GM12878 (cell line): ENCODE data around the gene C15orf61. TPM values are rescaled to one million over a fixed set of nuclear protein-coding genes. Genes with fewer than 3 reads are reported as not detected.

ENCODE experiments used
- ASH2L ChIP-seq: fragments of 300-600, 200-600 bp; sonication (generic); IDR thresholded peaks from 2 replicates; pipeline ENCODE4 v1.6.1; 2017; ENCODE audit warnings: low read depth, mild to moderate bottlenecking, borderline replicate concordance
- CREM ChIP-seq: IDR thresholded peaks from 2 replicates; pipeline ENCODE4 v1.6.1; 2014; ENCODE audit warnings: antibody characterized with exemption, low read depth
- ESRRA ChIP-seq: IDR thresholded peaks from 2 replicates; pipeline ENCODE4 v1.6.1; 2012; ENCODE audit warnings: mild to moderate bottlenecking, low read length, improper control_type of control experiment
- KAT2A ChIP-seq: conservative IDR thresholded peaks from 2 replicates; pipeline ENCODE4 v1.6.1; 2011; ENCODE audit warnings: low read depth, low read length; ENCODE audit not compliant: control insufficient read depth
- KDM1A ChIP-seq: fragments of 200-600 bp; sonication (generic); IDR thresholded peaks from 2 replicates; pipeline ENCODE4 v1.6.1; 2016; ENCODE audit warnings: borderline replicate concordance
- KLF5 ChIP-seq: fragments of 450-650 bp; IDR thresholded peaks from 2 replicates; pipeline ENCODE4 v1.6.1; 2014; ENCODE audit warnings: mild to moderate bottlenecking; ENCODE audit not compliant: partially characterized antibody
- RUNX3 ChIP-seq: IDR thresholded peaks from 2 replicates; pipeline ENCODE4 v1.6.1; 2012; ENCODE audit warnings: low read length, inconsistent platforms
- SPI1 ChIP-seq: IDR thresholded peaks from 2 replicates; pipeline ENCODE4 v1.6.1; 2011; ENCODE audit warnings: low read depth, mild to moderate bottlenecking, low read length, moderate library complexity, borderline replicate concordance; ENCODE audit not compliant: insufficient read depth
- ZNF217 ChIP-seq: fragments of 450-650 bp; IDR thresholded peaks from 2 replicates; pipeline ENCODE4 v1.6.1; 2017; ENCODE audit warnings: antibody characterized with exemption, mild to moderate bottlenecking
- ZNF622 ChIP-seq: fragments of 450-650 bp; IDR thresholded peaks from 2 replicates; pipeline ENCODE4 v1.6.1; 2017; ENCODE audit warnings: mild to moderate bottlenecking, inconsistent platforms
- polyA plus RNA-seq, 11 experiments: library from polyadenylated mRNA; depleted of rRNA in 4 of 11; unstranded in 6 of 11; stranded (reverse) in 5 of 11; fragments of >200 nt; fragmentation: Nextera tagmentation in 4 of 11; fragmentation: Illumina TruSeq in 1 of 11; extraction: Ambion mirVana in 4 of 11; extraction: Trizol in 1 of 11; gene quantifications; 1 replicate in 1 of 11; 2 replicates in 10 of 11; pipeline versions ENCODE4 v1.2.1 to v1.2.3, GENCODE V29; 2011 to 2016; ENCODE audit warnings: inconsistent platforms in 2 of 11, missing spikeins in 2 of 11, low read depth in 1 of 11
- total RNA-seq, 4 experiments: library from RNA; depleted of rRNA in 3 of 4; stranded (reverse); fragments of >200 nt in 3 of 4; fragmentation: Illumina TruSeq in 1 of 4; extraction: Trizol in 1 of 4; gene quantifications; 2 replicates each; pipeline versions ENCODE4 v1.2.1 to v1.2.3, GENCODE V29; 2013 to 2021
- TF ChIP-seq, protein P1 (sequence below): fragments of 450-650 bp; formaldehyde crosslinking; IDR thresholded peaks from 2 replicates; pipeline ENCODE4 v1.5.0; 2022; ENCODE audit warnings: mild to moderate bottlenecking, missing genetic modification characterization
- TF ChIP-seq, protein P2 (sequence below): IDR thresholded peaks from 2 replicates; pipeline ENCODE4 v1.6.1; 2012; ENCODE audit warnings: low read depth, low read length, improper control_type of control experiment
- TF ChIP-seq, protein P3 (sequence below): fragments of 450-650 bp; IDR thresholded peaks from 2 replicates; pipeline ENCODE4 v1.6.1; 2017; ENCODE audit warnings: mild to moderate bottlenecking, moderate library complexity
- TF ChIP-seq, protein P4 (sequence below): fragments of 450-650 bp; formaldehyde crosslinking; IDR thresholded peaks from 2 replicates; pipeline ENCODE4 v1.4.0; 2020; ENCODE audit warnings: mild to moderate bottlenecking, moderate library complexity
- TF ChIP-seq, protein P5 (sequence below): fragments of 450-650 bp; IDR thresholded peaks from 2 replicates; pipeline ENCODE4 v1.6.1; 2016; ENCODE audit warnings: mild to moderate bottlenecking

The C15orf61 gene
- total and polyA plus RNA-seq, 10 of the 15 experiments (the other 5 are each of a cell fraction or from before 2014, with no cell fraction given), result 1.4 to 8.7 (median 4.3) TPM

DNA sequence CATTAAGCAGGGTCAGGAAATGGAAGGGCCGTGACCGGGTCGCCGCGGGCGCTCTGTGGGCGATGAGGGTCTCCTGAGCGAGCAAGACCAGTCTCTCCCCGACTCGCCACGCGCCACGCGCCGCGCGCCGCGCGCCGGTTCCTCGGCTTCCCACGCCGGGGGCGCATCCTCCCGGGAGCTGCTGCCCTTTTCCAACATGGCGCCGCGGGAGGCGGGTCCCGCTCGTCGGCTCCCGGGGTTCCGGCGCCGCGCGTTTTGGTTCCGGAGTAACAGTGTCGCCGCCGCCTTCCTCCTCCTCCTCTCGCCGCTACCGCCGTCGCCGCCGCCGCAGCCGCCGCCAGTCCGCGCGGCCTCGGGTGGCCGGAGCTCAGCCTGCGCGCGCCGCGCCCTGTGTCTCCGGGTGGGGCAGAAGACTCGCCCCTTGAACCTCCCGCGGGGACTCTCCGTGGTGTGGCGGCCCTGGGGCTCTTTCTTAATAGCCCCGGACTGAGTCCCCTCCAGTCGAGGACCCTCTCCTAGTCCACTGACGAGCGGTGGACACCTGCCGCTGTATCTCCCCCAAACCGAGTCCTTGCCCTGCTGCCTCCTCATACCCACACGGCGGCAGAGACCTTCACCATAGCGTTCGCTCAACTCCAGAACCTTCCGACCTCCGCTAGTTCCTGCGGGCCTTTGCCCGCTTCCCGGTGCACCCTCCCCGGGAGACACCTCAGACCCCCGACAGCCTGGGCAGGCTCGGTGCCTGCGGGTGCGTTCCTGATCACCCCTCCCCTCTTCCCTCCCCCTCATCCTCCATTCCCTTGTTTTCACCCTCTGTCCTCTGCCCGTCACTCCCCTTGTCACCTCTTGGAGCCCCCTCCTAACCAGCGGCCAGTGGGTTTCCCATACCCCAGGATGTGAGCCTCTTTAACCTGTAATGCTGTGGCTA lies 21.8 kb downstream of the C15orf61 start, which contains the start of gene MAP2K5 (continued):
- TF ChIP-seq RUNX3, result peak; percentile 19; the same call in 1 of the 2 replicates
- TF ChIP-seq, protein P1, sequence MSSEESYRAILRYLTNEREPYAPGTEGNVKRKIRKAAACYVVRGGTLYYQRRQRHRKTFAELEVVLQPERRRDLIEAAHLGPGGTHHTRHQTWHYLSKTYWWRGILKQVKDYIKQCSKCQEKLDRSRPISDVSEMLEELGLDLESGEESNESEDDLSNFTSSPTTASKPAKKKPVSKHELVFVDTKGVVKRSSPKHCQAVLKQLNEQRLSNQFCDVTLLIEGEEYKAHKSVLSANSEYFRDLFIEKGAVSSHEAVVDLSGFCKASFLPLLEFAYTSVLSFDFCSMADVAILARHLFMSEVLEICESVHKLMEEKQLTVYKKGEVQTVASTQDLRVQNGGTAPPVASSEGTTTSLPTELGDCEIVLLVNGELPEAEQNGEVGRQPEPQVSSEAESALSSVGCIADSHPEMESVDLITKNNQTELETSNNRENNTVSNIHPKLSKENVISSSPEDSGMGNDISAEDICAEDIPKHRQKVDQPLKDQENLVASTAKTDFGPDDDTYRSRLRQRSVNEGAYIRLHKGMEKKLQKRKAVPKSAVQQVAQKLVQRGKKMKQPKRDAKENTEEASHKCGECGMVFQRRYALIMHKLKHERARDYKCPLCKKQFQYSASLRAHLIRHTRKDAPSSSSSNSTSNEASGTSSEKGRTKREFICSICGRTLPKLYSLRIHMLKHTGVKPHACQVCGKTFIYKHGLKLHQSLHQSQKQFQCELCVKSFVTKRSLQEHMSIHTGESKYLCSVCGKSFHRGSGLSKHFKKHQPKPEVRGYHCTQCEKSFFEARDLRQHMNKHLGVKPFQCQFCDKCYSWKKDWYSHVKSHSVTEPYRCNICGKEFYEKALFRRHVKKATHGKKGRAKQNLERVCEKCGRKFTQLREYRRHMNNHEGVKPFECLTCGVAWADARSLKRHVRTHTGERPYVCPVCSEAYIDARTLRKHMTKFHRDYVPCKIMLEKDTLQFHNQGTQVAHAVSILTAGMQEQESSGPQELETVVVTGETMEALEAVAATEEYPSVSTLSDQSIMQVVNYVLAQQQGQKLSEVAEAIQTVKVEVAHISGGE (CRISPR knock-in tag), result peak; percentile 81
- TF ChIP-seq, protein P2, sequence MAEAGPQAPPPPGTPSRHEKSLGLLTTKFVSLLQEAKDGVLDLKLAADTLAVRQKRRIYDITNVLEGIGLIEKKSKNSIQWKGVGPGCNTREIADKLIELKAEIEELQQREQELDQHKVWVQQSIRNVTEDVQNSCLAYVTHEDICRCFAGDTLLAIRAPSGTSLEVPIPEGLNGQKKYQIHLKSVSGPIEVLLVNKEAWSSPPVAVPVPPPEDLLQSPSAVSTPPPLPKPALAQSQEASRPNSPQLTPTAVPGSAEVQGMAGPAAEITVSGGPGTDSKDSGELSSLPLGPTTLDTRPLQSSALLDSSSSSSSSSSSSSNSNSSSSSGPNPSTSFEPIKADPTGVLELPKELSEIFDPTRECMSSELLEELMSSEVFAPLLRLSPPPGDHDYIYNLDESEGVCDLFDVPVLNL, result no peak
- TF ChIP-seq, protein P3, sequence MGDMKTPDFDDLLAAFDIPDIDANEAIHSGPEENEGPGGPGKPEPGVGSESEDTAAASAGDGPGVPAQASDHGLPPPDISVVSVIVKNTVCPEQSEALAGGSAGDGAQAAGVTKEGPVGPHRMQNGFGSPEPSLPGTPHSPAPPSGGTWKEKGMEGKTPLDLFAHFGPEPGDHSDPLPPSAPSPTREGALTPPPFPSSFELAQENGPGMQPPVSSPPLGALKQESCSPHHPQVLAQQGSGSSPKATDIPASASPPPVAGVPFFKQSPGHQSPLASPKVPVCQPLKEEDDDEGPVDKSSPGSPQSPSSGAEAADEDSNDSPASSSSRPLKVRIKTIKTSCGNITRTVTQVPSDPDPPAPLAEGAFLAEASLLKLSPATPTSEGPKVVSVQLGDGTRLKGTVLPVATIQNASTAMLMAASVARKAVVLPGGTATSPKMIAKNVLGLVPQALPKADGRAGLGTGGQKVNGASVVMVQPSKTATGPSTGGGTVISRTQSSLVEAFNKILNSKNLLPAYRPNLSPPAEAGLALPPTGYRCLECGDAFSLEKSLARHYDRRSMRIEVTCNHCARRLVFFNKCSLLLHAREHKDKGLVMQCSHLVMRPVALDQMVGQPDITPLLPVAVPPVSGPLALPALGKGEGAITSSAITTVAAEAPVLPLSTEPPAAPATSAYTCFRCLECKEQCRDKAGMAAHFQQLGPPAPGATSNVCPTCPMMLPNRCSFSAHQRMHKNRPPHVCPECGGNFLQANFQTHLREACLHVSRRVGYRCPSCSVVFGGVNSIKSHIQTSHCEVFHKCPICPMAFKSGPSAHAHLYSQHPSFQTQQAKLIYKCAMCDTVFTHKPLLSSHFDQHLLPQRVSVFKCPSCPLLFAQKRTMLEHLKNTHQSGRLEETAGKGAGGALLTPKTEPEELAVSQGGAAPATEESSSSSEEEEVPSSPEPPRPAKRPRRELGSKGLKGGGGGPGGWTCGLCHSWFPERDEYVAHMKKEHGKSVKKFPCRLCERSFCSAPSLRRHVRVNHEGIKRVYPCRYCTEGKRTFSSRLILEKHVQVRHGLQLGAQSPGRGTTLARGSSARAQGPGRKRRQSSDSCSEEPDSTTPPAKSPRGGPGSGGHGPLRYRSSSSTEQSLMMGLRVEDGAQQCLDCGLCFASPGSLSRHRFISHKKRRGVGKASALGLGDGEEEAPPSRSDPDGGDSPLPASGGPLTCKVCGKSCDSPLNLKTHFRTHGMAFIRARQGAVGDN, result peak; percentile 75
- no peak for TF ChIP-seq KDM1A
- TF ChIP-seq ZNF622, result no peak
- TF ChIP-seq, protein P4, sequence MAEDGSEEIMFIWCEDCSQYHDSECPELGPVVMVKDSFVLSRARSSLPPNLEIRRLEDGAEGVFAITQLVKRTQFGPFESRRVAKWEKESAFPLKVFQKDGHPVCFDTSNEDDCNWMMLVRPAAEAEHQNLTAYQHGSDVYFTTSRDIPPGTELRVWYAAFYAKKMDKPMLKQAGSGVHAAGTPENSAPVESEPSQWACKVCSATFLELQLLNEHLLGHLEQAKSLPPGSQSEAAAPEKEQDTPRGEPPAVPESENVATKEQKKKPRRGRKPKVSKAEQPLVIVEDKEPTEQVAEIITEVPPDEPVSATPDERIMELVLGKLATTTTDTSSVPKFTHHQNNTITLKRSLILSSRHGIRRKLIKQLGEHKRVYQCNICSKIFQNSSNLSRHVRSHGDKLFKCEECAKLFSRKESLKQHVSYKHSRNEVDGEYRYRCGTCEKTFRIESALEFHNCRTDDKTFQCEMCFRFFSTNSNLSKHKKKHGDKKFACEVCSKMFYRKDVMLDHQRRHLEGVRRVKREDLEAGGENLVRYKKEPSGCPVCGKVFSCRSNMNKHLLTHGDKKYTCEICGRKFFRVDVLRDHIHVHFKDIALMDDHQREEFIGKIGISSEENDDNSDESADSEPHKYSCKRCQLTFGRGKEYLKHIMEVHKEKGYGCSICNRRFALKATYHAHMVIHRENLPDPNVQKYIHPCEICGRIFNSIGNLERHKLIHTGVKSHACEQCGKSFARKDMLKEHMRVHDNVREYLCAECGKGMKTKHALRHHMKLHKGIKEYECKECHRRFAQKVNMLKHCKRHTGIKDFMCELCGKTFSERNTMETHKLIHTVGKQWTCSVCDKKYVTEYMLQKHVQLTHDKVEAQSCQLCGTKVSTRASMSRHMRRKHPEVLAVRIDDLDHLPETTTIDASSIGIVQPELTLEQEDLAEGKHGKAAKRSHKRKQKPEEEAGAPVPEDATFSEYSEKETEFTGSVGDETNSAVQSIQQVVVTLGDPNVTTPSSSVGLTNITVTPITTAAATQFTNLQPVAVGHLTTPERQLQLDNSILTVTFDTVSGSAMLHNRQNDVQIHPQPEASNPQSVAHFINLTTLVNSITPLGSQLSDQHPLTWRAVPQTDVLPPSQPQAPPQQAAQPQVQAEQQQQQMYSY (CRISPR knock-in tag), result no peak
- no peak for TF ChIP-seq KAT2A
- TF ChIP-seq ZNF217, result 0 out of 2 replicates have a peak, but pooled peaks have one; percentile 27
- TF ChIP-seq, protein P5, sequence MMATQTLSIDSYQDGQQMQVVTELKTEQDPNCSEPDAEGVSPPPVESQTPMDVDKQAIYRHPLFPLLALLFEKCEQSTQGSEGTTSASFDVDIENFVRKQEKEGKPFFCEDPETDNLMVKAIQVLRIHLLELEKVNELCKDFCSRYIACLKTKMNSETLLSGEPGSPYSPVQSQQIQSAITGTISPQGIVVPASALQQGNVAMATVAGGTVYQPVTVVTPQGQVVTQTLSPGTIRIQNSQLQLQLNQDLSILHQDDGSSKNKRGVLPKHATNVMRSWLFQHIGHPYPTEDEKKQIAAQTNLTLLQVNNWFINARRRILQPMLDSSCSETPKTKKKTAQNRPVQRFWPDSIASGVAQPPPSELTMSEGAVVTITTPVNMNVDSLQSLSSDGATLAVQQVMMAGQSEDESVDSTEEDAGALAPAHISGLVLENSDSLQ, result no peak
- no peak for TF ChIP-seq KLF5
- TF ChIP-seq CREM, result peak; percentile 67; the same call in 1 of the 2 replicates
- TF ChIP-seq SPI1, result no peak
- no peak for TF ChIP-seq ESRRA
- peak; percentile 93; the same call in 1 of the 2 replicates for TF ChIP-seq ASH2L
